ENCODE measurements around the gene ERO1B.

GRCh38 chr1:236301958-236302335, 20.2 kb upstream of the ERO1B start:
- TF ChIP-seq CTCF (conservative IDR thresholded peaks at IDR 0.05; ENCODE audit: low read length) (no peak), EZH2phosphoT487 (IDR thresholded peaks at IDR 0.05; ENCODE audit: borderline replicate concordance, low read depth, low read length) (no peak)

Measured in OCI-LY7 (cell line).